A673 (cell line): ENCODE measurements around the gene ACCSL. TPM values are rescaled to one million over a fixed set of nuclear protein-coding genes. Genes with fewer than 3 reads are reported as not detected.

Source experiments
- BruUV-seq: library from RNA; stranded (reverse); fragments of 400-500 nt; replicated peaks from 2 replicates; lab custom pipeline; 2021; lab: Mats Ljungman, UMichigan
- CTCF ChIA-PET: fragments of 300-600 bp; sonication (Branson Sonifier 250); formaldehyde crosslinking; loops from one replicate; lab custom pipeline; 2022; ENCODE audit warnings: antibody characterized with exemption; lab: Charles Lee
- POLR2A ChIA-PET: fragments of 300-600 bp; sonication (Branson Sonifier 250); formaldehyde crosslinking; loops from one replicate; lab custom pipeline; 2022; ENCODE audit warnings: antibody characterized with exemption; ENCODE audit not compliant: low non-redundant PET; lab: Charles Lee
- DNase-seq: peaks from one replicate; pipeline ENCODE4 v3.0.0-alpha.2; 2015; ENCODE audit warnings: low spot score
- H3K27ac ChIP-seq: fragments of 200-600 bp; sonication (generic); 2 replicates; pipeline ENCODE4 v1.5.1; 2016; ENCODE audit warnings: mixed run types, low read depth, mild to moderate bottlenecking, mixed read lengths, antibody characterized with exemption, low read length; ENCODE audit not compliant: poor library complexity, severe bottlenecking
- H3K27me3 ChIP-seq: fragments of 200-600 bp; sonication (generic); replicated peaks from 2 replicates; pipeline ENCODE4 v1.6.1; 2017; ENCODE audit warnings: mixed run types, low read depth, mild to moderate bottlenecking, mixed read lengths, antibody characterized with exemption, low read length; ENCODE audit not compliant: insufficient read depth, poor library complexity
- H3K36me3 ChIP-seq: fragments of 200-600 bp; sonication (generic); 2 replicates; pipeline ENCODE4 v1.6.1; 2016; ENCODE audit warnings: mixed run types, mild to moderate bottlenecking, mixed read lengths, antibody characterized with exemption, low read length; ENCODE audit not compliant: insufficient read depth, poor library complexity, severe bottlenecking
- H3K4me1 ChIP-seq: fragments of 200-600 bp; sonication (generic); 2 replicates; pipeline ENCODE4 v1.6.1; 2017; ENCODE audit warnings: mixed run types, mild to moderate bottlenecking, mixed read lengths, antibody characterized with exemption, low read length; ENCODE audit not compliant: insufficient read depth, poor library complexity, severe bottlenecking
- H3K4me3 ChIP-seq: fragments of 200-600 bp; sonication (generic); 2 replicates; pipeline ENCODE4 v1.5.1; 2016; ENCODE audit warnings: low read depth, mixed run types, mild to moderate bottlenecking, mixed read lengths, low read length; ENCODE audit not compliant: poor library complexity, severe bottlenecking
- H3K9me3 ChIP-seq: fragments of 200-600 bp; sonication (generic); 2 replicates; pipeline ENCODE4 v1.6.1; 2016; ENCODE audit warnings: mixed run types, low read depth, mild to moderate bottlenecking, mixed read lengths, antibody characterized with exemption, low read length; ENCODE audit not compliant: poor library complexity, severe bottlenecking
- CTCF ChIP-seq: fragments of 300-800, 200-600 bp; sonication (generic); conservative IDR thresholded peaks from 2 replicates; pipeline ENCODE4 v1.5.1; 2017; ENCODE audit warnings: low read depth, mild to moderate bottlenecking, antibody characterized with exemption, low read length, moderate library complexity, mixed read lengths
- EZH2 ChIP-seq: fragments of 200-600 bp; sonication (generic); IDR thresholded peaks from 2 replicates; pipeline ENCODE4 v1.6.1; 2017; ENCODE audit warnings: borderline replicate concordance, low read depth, mild to moderate bottlenecking, mixed read lengths, antibody characterized with exemption, low read length; ENCODE audit not compliant: poor library complexity, severe bottlenecking
- intact Hi-C: fragments of 100-400 bp; cut with micrococcal nuclease; formaldehyde crosslinking; loops from one replicate; pipeline ENCODE4 v1.10.0; 2022; ENCODE audit not compliant: unreplicated experiment
- total RNA-seq: library from RNA; stranded (reverse); gene quantifications from 2 replicates; pipeline ENCODE4 v1.2.3, GENCODE V29; 2021

Gene ACCSL
- total RNA-seq, 1 experiment from 2014 or later = not detected

- peaks cover 16% of the 10 kb centered on the region for H3K4me1 ChIP-seq
- intact Hi-C loops = loop anchor here (10.0 kb wide), 1 partner anchor 818 kb away; no protein-coding TSS in a partner anchor
- peaks cover 6% of the 10 kb centered on the region for H3K36me3 ChIP-seq
- TF ChIP-seq CTCF = no peak
- no peak for TF ChIP-seq EZH2
- no peaks in the 10 kb centered on the region for H3K27me3 ChIP-seq
- peak overlapping the region; percentile 72 for H3K27ac ChIP-seq
- ChIA-PET CTCF (interaction anchor here (0.8 kb wide), 1 partner anchor 30 kb away, joined by 4 read pairs; the partner anchor contains the start of gene ACCS), POLR2A (no interaction called here)
- H3K4me3 ChIP-seq = peak overlapping the region; percentile 66
- BruUV-seq = no TSS peak
- H3K9me3 ChIP-seq = no peaks in the 10 kb centered on the region
- peak; percentile 56 for DNase-seq
Measured at GRCh38 chr11:44096360-44097185, 48.8 kb downstream of the ACCSL start.

GRCh38 chr11:44097821-44098220, 50.0 kb downstream of the ACCSL start:
- BruUV-seq = no TSS peak
- Histone ChIP-seq H3K9me3 (no peaks in the 10 kb centered on the region), H3K27ac (no peak overlapping the region), H3K4me3 (no peak overlapping the region), H3K36me3 (peaks cover 6% of the 10 kb centered on the region), H3K4me1 (peaks cover 16% of the 10 kb centered on the region), H3K27me3 (no peaks in the 10 kb centered on the region)
- ChIA-PET CTCF (interaction anchor here (0.8 kb wide), 1 partner anchor 32 kb away, joined by 4 read pairs; the partner anchor contains the start of gene ACCS), POLR2A (no interaction called here)
- no peak for DNase-seq
- intact Hi-C loops = loop anchor here (10.0 kb wide), 1 partner anchor 817 kb away; no protein-coding TSS in a partner anchor
- no peak for TF ChIP-seq EZH2
- TF ChIP-seq CTCF = no peak

- no TSS peak for BruUV-seq
- TF ChIP-seq CTCF = no peak
- TF ChIP-seq EZH2 = no peak
- no peak overlapping the region for H3K4me3 ChIP-seq
- peaks cover 11% of the 10 kb centered on the region for H3K4me1 ChIP-seq
- H3K27ac ChIP-seq = no peak overlapping the region
- ChIA-PET CTCF (no interaction called here), POLR2A (interaction anchor here (0.5 to 0.6 kb wide), 2 partner anchors 242 to 348 kb away, joined by 3 to 4 read pairs; no protein-coding TSS in a partner anchor)
- intact Hi-C loops = no loop called here
- no peaks in the 10 kb centered on the region for H3K9me3 ChIP-seq
- DNase-seq = no peak
- H3K27me3 ChIP-seq = no peaks in the 10 kb centered on the region
- peaks cover 6% of the 10 kb centered on the region for H3K36me3 ChIP-seq
Measured at GRCh38 chr11:44101098-44101497, 53.3 kb downstream of the ACCSL start.
